Parathyroid adenoma (tissue), 2 donors: Measurements from ENCODE around the gene ATM.

ENCODE experiments used
- H2AFZ ChIP-seq: fragments of 300-600 bp; sonication (generic); one replicate; pipeline ENCODE4 v1.7.0; 2017; ENCODE audit warnings: antibody characterized with exemption, mild to moderate bottlenecking
- H3K27ac ChIP-seq: fragments of 300-600 bp; sonication (generic); one replicate; pipeline ENCODE4 v1.7.0; 2017
- H3K27me3 ChIP-seq: fragments of 300-600 bp; sonication (generic); one replicate; pipeline ENCODE4 v1.7.0; 2017; ENCODE audit warnings: low read length; ENCODE audit not compliant: control insufficient read depth, insufficient read depth
- H3K36me3 ChIP-seq: fragments of 300-600 bp; sonication (generic); one replicate; pipeline ENCODE4 v1.7.0; 2017; ENCODE audit warnings: low read length; ENCODE audit not compliant: control insufficient read depth, insufficient read depth
- H3K4me1 ChIP-seq: fragments of 300-600 bp; sonication (generic); one replicate; pipeline ENCODE4 v1.7.0; 2017; ENCODE audit warnings: control low read depth
- H3K4me2 ChIP-seq: fragments of 300-600 bp; sonication (generic); one replicate; pipeline ENCODE4 v1.7.0; 2017; ENCODE audit warnings: low read length
- H3K4me3 ChIP-seq: fragments of 300-600 bp; sonication (generic); one replicate; pipeline ENCODE4 v1.7.0; 2017; ENCODE audit warnings: low read depth, low read length
- H3K79me2 ChIP-seq: fragments of 300-600 bp; sonication (generic); one replicate; pipeline ENCODE4 v1.7.0; 2017; ENCODE audit warnings: control low read depth
- H3K9ac ChIP-seq: fragments of 300-600 bp; sonication (generic); one replicate; pipeline ENCODE4 v1.7.0; 2017; ENCODE audit warnings: mild to moderate bottlenecking
- H3K9me3 ChIP-seq: fragments of 300-600 bp; sonication (generic); one replicate; pipeline ENCODE4 v1.7.0; 2017; ENCODE audit warnings: low read length; ENCODE audit not compliant: control insufficient read depth
- CTCF ChIP-seq: fragments of 300-600 bp; sonication (generic); IDR thresholded peaks from one replicate; pipeline ENCODE4 v1.7.0; 2017; ENCODE audit warnings: antibody characterized with exemption, mild to moderate bottlenecking
- donor health status: primary hyperparathyroidism.

ATM gene

GRCh38 chr11:108338750-108339149 is 115.9 kb downstream of the ATM start:
- H3K79me2 ChIP-seq, result no peaks in the 10 kb centered on the region
- no peaks in the 10 kb centered on the region for H3K36me3 ChIP-seq
- H3K9ac ChIP-seq, result no peak overlapping the region
- H3K27ac ChIP-seq, result no peak overlapping the region
- no peak overlapping the region for H2AFZ ChIP-seq
- H3K4me3 ChIP-seq, result no peak overlapping the region
- H3K4me1 ChIP-seq, result no peaks in the 10 kb centered on the region
- no peak overlapping the region for H3K4me2 ChIP-seq
- no peaks in the 10 kb centered on the region for H3K27me3 ChIP-seq
- H3K9me3 ChIP-seq, result no peaks in the 10 kb centered on the region
- TF ChIP-seq CTCF, result no peak

- Histone ChIP-seq H2AFZ (no peak overlapping the region), H3K27ac (no peak overlapping the region), H3K36me3 (no peaks in the 10 kb centered on the region), H3K79me2 (no peaks in the 10 kb centered on the region), H3K27me3 (no peaks in the 10 kb centered on the region), H3K4me3 (no peak overlapping the region), H3K4me2 (no peak overlapping the region), H3K4me1 (peaks cover 3% of the 10 kb centered on the region), H3K9ac (no peak overlapping the region), H3K9me3 (no peaks in the 10 kb centered on the region)
- TF ChIP-seq CTCF, result no peak
These were observed 118.1 kb downstream of the ATM start for GRCh38 chr11:108340973-108341372.

- Histone ChIP-seq H3K9me3 (no peaks in the 10 kb centered on the region), H3K4me2 (no peak overlapping the region), H3K27me3 (no peaks in the 10 kb centered on the region), H3K4me1 (peaks cover 3% of the 10 kb centered on the region), H2AFZ (no peak overlapping the region), H3K4me3 (no peak overlapping the region), H3K9ac (no peak overlapping the region), H3K27ac (no peak overlapping the region), H3K79me2 (no peaks in the 10 kb centered on the region), H3K36me3 (no peaks in the 10 kb centered on the region)
- TF ChIP-seq CTCF, result no peak
These were observed 118.8 kb downstream of the ATM start for GRCh38 chr11:108341654-108342053.

- no peaks in the 10 kb centered on the region for H3K9me3 ChIP-seq
- H3K4me3 ChIP-seq, result no peak overlapping the region
- TF ChIP-seq CTCF, result no peak
- H3K36me3 ChIP-seq, result no peaks in the 10 kb centered on the region
- H3K27me3 ChIP-seq, result no peaks in the 10 kb centered on the region
- H3K4me1 ChIP-seq, result peaks cover 3% of the 10 kb centered on the region
- no peak overlapping the region for H2AFZ ChIP-seq
- H3K9ac ChIP-seq, result no peak overlapping the region
- no peaks in the 10 kb centered on the region for H3K79me2 ChIP-seq
- H3K4me2 ChIP-seq, result no peak overlapping the region
- no peak overlapping the region for H3K27ac ChIP-seq
These were observed 120.8 kb downstream of the ATM start for GRCh38 chr11:108343714-108344113.

- Histone ChIP-seq H3K79me2 (no peaks in the 10 kb centered on the region), H3K4me1 (peaks cover 3% of the 10 kb centered on the region), H2AFZ (no peak overlapping the region), H3K4me2 (no peak overlapping the region), H3K27me3 (no peaks in the 10 kb centered on the region), H3K9ac (no peak overlapping the region), H3K36me3 (no peaks in the 10 kb centered on the region), H3K27ac (no peak overlapping the region), H3K9me3 (no peaks in the 10 kb centered on the region), H3K4me3 (no peak overlapping the region)
- TF ChIP-seq CTCF, result no peak
These were observed 122.9 kb downstream of the ATM start for GRCh38 chr11:108345767-108346166.
